Neuronal stem cell (in vitro differentiated cells): ENCODE measurements around the gene HOXA3.

Source experiments
- DNase-seq: peaks from one replicate; pipeline ENCODE4 v3.0.0-alpha.2; 2013; ENCODE audit warnings: low spot score
- H2AFZ ChIP-seq: one replicate; pipeline ENCODE4 v1.6.1; 2013; ENCODE audit warnings: mild to moderate bottlenecking, low read length, inconsistent platforms
- H2AK5ac ChIP-seq: 2 replicates; pipeline ENCODE4 v1.6.1; 2013; ENCODE audit warnings: low read depth, mild to moderate bottlenecking, inconsistent platforms, low read length, moderate library complexity, mixed read lengths
- H2BK120ac ChIP-seq: 2 replicates; pipeline ENCODE4 v1.6.1; 2013; ENCODE audit warnings: low read depth, mild to moderate bottlenecking, inconsistent platforms, low read length, moderate library complexity, mixed read lengths
- H2BK12ac ChIP-seq: one replicate; pipeline ENCODE4 v1.6.1; 2013; ENCODE audit warnings: low read length, inconsistent platforms
- H2BK15ac ChIP-seq: 2 replicates; pipeline ENCODE4 v1.6.1; 2013; ENCODE audit warnings: mild to moderate bottlenecking, low read length, inconsistent platforms, mixed read lengths
- H2BK5ac ChIP-seq: one replicate; pipeline ENCODE4 v1.6.1; 2013; ENCODE audit warnings: inconsistent platforms, mild to moderate bottlenecking, low read length, moderate library complexity
- H3K14ac ChIP-seq: one replicate; pipeline ENCODE4 v1.6.1; 2013; ENCODE audit warnings: low read length, inconsistent platforms
- H3K18ac ChIP-seq: 2 replicates; pipeline ENCODE4 v1.6.1; 2013; ENCODE audit warnings: low read length, inconsistent platforms
- H3K23ac ChIP-seq: 2 replicates; pipeline ENCODE4 v1.6.1; 2013; ENCODE audit warnings: low read depth, mild to moderate bottlenecking, mixed read lengths, low read length, inconsistent platforms; ENCODE audit not compliant: poor library complexity
- H3K27ac ChIP-seq: replicated peaks from 3 replicates; pipeline ENCODE4 v1.5.1; 2013; ENCODE audit warnings: low read length, inconsistent platforms
- H3K27me3 ChIP-seq, 3 experiments: 2 replicates each; pipeline ENCODE4 v1.6.1; 2013; ENCODE audit warnings: low read length in 3 of 3, mild to moderate bottlenecking in 2 of 3, inconsistent platforms in 1 of 3, low read depth in 1 of 3, mixed read lengths in 1 of 3, moderate library complexity in 1 of 3; ENCODE audit not compliant: control insufficient read depth in 3 of 3, insufficient read depth in 3 of 3
- H3K36me3 ChIP-seq, 2 donors: replicated peaks in 1 of 2; 2 replicates each; pipeline ENCODE4 v1.6.1; 2013; ENCODE audit warnings: low read length in 2 of 2; ENCODE audit not compliant: control insufficient read depth in 2 of 2, insufficient read depth in 2 of 2
- H3K4ac ChIP-seq: 2 replicates; pipeline ENCODE4 v1.6.1; 2013; ENCODE audit warnings: inconsistent platforms, mild to moderate bottlenecking, low read length, moderate library complexity
- H3K4me1 ChIP-seq, 2 donors: 1 replicate in 1 of 2; 2 replicates in 1 of 2; pipeline ENCODE4 v1.6.1; 2013; ENCODE audit warnings: low read length in 2 of 2, low read depth in 1 of 2; ENCODE audit not compliant: control insufficient read depth in 2 of 2, insufficient read depth in 1 of 2
- H3K4me2 ChIP-seq: one replicate; pipeline ENCODE4 v1.6.1; 2013; ENCODE audit warnings: mild to moderate bottlenecking, low read length, inconsistent platforms; ENCODE audit not compliant: insufficient read depth, poor library complexity, severe bottlenecking
- H3K4me3 ChIP-seq, 2 donors: 2 replicates each; pipeline ENCODE4 v1.5.1; 2013; ENCODE audit warnings: low read length in 2 of 2, mild to moderate bottlenecking in 2 of 2, inconsistent platforms in 1 of 2, moderate library complexity in 1 of 2
- H3K79me1 ChIP-seq: one replicate; pipeline ENCODE4 v1.6.1; 2013; ENCODE audit warnings: low read depth, mild to moderate bottlenecking, inconsistent platforms, low read length, moderate library complexity
- H3K9ac ChIP-seq: one replicate; pipeline ENCODE4 v1.6.1; 2013; ENCODE audit warnings: mild to moderate bottlenecking, low read depth, low read length, inconsistent platforms; ENCODE audit not compliant: poor library complexity
- H3K9me3 ChIP-seq, 2 donors: replicated peaks in 1 of 2; 2 replicates each; pipeline versions ENCODE3 to v1.6.1; 2013; ENCODE audit warnings: low read length in 2 of 2, mild to moderate bottlenecking in 2 of 2, inconsistent platforms in 1 of 2, low read depth in 1 of 2, mixed read lengths in 1 of 2, moderate library complexity in 1 of 2; ENCODE audit not compliant: control insufficient read depth in 2 of 2, insufficient read depth in 1 of 2
- H4K8ac ChIP-seq: one replicate; pipeline ENCODE4 v1.6.1; 2013; ENCODE audit warnings: low read depth, mild to moderate bottlenecking, inconsistent platforms, low read length, moderate library complexity
- H4K91ac ChIP-seq: one replicate; pipeline ENCODE4 v1.6.1; 2013; ENCODE audit warnings: low read length, low read depth, mild to moderate bottlenecking, inconsistent platforms; ENCODE audit not compliant: poor library complexity
- WGBS, 2 donors: extraction: QIAGEN DNeasy Blood & Tissue Kit; methylation state at CpG; one replicate each; pipeline ENCODE4 v1.1.7; 2013; ENCODE audit warnings: missing lambda C conversion rate in 2 of 2, mixed read lengths in 1 of 2; ENCODE audit not compliant: insufficient read length in 2 of 2, insufficient replicate concordance in 1 of 2; ENCODE audit errors: extremely low coverage in 2 of 2; 5-methylcytosine and 5-hydroxymethylcytosine counted together

HOXA3 gene

GRCh38 chr7:27168265-27168947 lies 16.0 kb upstream of the HOXA3 start:
- Histone ChIP-seq H3K27me3 (peaks cover 87 to 99% (median 94%) of the 10 kb centered on the region in 3 experiments), H3K9ac (no peak overlapping the region), H2BK15ac (no peak overlapping the region), H3K4ac (no peak overlapping the region), H2BK12ac (no peak overlapping the region), H3K4me2 (no peak overlapping the region), H3K79me1 (no peaks in the 10 kb centered on the region), H3K27ac (no peak overlapping the region), H3K4me3 (no peak overlapping the region), H2AFZ (no peak overlapping the region), H3K4me1 (no peaks in the 10 kb centered on the region), H2AK5ac (no peak overlapping the region), H3K18ac (no peak overlapping the region), H3K9me3 (peaks cover 0 to 29% of the 10 kb centered on the region in 2 donors), H2BK5ac (no peak overlapping the region), H3K14ac (no peak overlapping the region), H4K8ac (no peak overlapping the region), H2BK120ac (no peak overlapping the region), H3K36me3 (no peaks in the 10 kb centered on the region), H4K91ac (no peak overlapping the region), H3K23ac (no peak overlapping the region)
- DNase-seq = no peak
- WGBS, 2 donors = no CpG with 5 or more reads among the region's 25 CpGs

- DNase-seq = no peak
- Histone ChIP-seq H3K9ac (no peak overlapping the region), H3K4me1 (no peaks in the 10 kb centered on the region), H4K8ac (no peak overlapping the region), H3K18ac (no peak overlapping the region), H3K4ac (no peak overlapping the region), H2AK5ac (no peak overlapping the region), H3K36me3 (no peaks in the 10 kb centered on the region), H3K14ac (no peak overlapping the region), H2AFZ (no peak overlapping the region), H3K79me1 (no peaks in the 10 kb centered on the region), H3K27me3 (peaks cover 84 to 99% (median 94%) of the 10 kb centered on the region in 3 experiments), H3K23ac (no peak overlapping the region), H3K27ac (no peak overlapping the region), H2BK12ac (no peak overlapping the region), H4K91ac (no peak overlapping the region), H2BK5ac (no peak overlapping the region), H2BK15ac (no peak overlapping the region), H3K4me2 (no peak overlapping the region), H2BK120ac (no peak overlapping the region), H3K4me3 (no peak overlapping the region), H3K9me3 (peaks cover 0 to 31% of the 10 kb centered on the region in 2 donors)
- WGBS, 2 donors = no CpG with 5 or more reads among the region's 4 CpGs
Measured at GRCh38 chr7:27167916-27168264, 15.5 kb upstream of the HOXA3 start.

GRCh38 chr7:27166531-27167505 lies 14.4 kb upstream of the HOXA3 start:
- H2AFZ ChIP-seq = peak overlapping the region; percentile 17
- H3K4me3 ChIP-seq = no peak overlapping the region
- peak overlapping the region; percentile 61 for H2BK120ac ChIP-seq
- H2BK15ac ChIP-seq = no peak overlapping the region
- no peaks in the 10 kb centered on the region for H3K4me1 ChIP-seq
- no peak overlapping the region for H3K4me2 ChIP-seq
- no peaks in the 10 kb centered on the region for H3K36me3 ChIP-seq
- H4K8ac ChIP-seq = no peak overlapping the region
- no peak overlapping the region for H3K4ac ChIP-seq
- no peak overlapping the region for H3K9ac ChIP-seq
- H3K9me3 ChIP-seq = peaks cover 0 to 27% of the 10 kb centered on the region in 2 donors
- H2AK5ac ChIP-seq = no peak overlapping the region
- H3K79me1 ChIP-seq = peaks cover 2% of the 10 kb centered on the region
- H3K18ac ChIP-seq = no peak overlapping the region
- no peak overlapping the region for H3K23ac ChIP-seq
- no CpG with 5 or more reads among the region's 50 CpGs for WGBS, 2 donors
- no peak overlapping the region for H4K91ac ChIP-seq
- H2BK12ac ChIP-seq = no peak overlapping the region
- DNase-seq = no peak
- peaks cover 79 to 99% (median 92%) of the 10 kb centered on the region in 3 experiments for H3K27me3 ChIP-seq
- no peak overlapping the region for H3K14ac ChIP-seq
- H2BK5ac ChIP-seq = no peak overlapping the region
- no peak overlapping the region for H3K27ac ChIP-seq

GRCh38 chr7:27165996-27166530 lies 13.7 kb upstream of the HOXA3 start:
- Histone ChIP-seq H2BK12ac (no peak overlapping the region), H3K27me3 (peaks cover 74 to 96% (median 91%) of the 10 kb centered on the region in 3 experiments), H3K18ac (no peak overlapping the region), H3K36me3 (no peaks in the 10 kb centered on the region), H2BK5ac (no peak overlapping the region), H3K79me1 (peaks cover 2% of the 10 kb centered on the region), H4K91ac (no peak overlapping the region), H2AFZ (peak overlapping the region; percentile 17), H3K4me1 (no peaks in the 10 kb centered on the region), H4K8ac (no peak overlapping the region), H3K4ac (no peak overlapping the region), H3K9ac (no peak overlapping the region), H3K27ac (no peak overlapping the region), H3K4me3 (no peak overlapping the region), H2BK15ac (no peak overlapping the region), H2AK5ac (no peak overlapping the region), H3K23ac (no peak overlapping the region), H3K4me2 (no peak overlapping the region), H3K9me3 (peaks cover 0 to 27% of the 10 kb centered on the region in 2 donors), H2BK120ac (peak overlapping the region; percentile 61), H3K14ac (no peak overlapping the region)
- WGBS, 2 donors = no CpG with 5 or more reads among the region's 46 CpGs
- no peak for DNase-seq
